ENCODE data around the gene DGKH.

The DGKH gene, protein sequence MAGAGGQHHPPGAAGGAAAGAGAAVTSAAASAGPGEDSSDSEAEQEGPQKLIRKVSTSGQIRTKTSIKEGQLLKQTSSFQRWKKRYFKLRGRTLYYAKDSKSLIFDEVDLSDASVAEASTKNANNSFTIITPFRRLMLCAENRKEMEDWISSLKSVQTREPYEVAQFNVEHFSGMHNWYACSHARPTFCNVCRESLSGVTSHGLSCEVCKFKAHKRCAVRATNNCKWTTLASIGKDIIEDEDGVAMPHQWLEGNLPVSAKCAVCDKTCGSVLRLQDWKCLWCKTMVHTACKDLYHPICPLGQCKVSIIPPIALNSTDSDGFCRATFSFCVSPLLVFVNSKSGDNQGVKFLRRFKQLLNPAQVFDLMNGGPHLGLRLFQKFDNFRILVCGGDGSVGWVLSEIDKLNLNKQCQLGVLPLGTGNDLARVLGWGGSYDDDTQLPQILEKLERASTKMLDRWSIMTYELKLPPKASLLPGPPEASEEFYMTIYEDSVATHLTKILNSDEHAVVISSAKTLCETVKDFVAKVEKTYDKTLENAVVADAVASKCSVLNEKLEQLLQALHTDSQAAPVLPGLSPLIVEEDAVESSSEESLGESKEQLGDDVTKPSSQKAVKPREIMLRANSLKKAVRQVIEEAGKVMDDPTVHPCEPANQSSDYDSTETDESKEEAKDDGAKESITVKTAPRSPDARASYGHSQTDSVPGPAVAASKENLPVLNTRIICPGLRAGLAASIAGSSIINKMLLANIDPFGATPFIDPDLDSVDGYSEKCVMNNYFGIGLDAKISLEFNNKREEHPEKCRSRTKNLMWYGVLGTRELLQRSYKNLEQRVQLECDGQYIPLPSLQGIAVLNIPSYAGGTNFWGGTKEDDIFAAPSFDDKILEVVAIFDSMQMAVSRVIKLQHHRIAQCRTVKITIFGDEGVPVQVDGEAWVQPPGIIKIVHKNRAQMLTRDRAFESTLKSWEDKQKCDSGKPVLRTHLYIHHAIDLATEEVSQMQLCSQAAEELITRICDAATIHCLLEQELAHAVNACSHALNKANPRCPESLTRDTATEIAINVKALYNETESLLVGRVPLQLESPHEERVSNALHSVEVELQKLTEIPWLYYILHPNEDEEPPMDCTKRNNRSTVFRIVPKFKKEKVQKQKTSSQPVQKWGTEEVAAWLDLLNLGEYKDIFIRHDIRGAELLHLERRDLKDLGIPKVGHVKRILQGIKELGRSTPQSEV

DNA sequence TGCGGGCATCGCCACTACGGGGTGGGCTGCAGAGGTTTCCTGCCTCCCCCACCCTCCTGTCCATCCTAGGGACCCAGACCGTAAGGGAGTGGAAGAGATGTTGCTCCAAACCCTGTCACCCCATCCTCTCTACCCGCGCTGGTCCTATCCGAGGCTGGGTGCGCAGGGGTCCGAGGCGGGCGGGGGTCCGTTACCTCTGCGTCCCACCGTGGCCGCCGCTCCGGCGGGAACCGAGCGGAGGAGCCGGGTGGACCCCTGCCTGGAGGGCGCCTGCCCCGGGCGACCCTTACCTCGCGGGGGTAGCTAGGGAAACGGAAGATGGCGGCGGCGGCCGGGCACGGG is at the start of gene DGKH:
Gene DGKH, plus strand, starts transcription at position 307 of the 342 bp plus-strand sequence. CDS start 126 bp downstream, outside the sequence.
- DNase-seq, result peak in 1 of 6 experiments; percentile 11

GRCh38 chr13:42000846-42001245 is 47.6 kb upstream of the DGKH start:
- no peak for DNase-seq

- peak in 1 of 6 experiments; percentile 1 for DNase-seq
Measured at GRCh38 chr13:42001580-42001979, 46.9 kb upstream of the DGKH start.

DNA sequence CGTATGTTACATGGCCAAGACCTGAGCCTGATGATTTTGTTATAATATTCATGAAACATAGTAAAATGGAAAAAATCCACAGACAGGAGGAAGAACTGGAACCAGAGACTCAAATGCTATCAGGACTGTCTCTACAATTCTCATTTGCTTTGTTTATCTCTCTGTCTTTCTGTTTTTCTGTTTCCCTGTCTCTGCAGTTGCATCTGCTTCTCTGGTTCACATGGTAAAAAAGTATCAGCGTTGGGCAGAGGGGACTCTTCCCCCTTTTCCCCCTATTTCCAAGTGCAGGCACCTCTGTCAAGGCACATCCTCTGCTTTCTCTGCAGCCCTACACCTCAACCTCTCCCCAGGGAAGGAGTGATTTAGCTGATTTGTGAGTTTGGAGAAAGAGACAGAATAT is 46.4 kb upstream of the DGKH start:
- no peak for DNase-seq

DNA sequence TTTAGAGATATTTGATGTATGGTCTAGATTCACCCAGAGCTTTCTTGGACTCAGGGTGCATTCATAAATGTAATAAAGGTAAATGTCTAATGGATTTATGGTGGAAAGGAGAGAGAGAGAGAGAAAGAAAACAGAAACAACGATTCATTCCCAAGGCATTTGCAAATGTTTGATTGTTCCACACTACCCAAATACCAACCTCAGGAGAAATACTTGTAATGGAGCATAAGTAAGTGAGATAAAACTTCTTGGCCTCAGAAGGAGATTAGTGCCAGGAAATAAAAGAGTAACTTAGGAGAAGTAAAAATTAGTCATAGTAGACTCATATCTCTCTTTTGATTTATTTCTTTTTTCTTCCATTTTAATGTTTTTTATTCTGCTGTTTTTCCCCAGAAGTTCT is 40.6 kb upstream of the DGKH start:
- no peak for DNase-seq

GRCh38 chr13:42009057-42009456 is 39.4 kb upstream of the DGKH start:
- no peak for DNase-seq

DNA sequence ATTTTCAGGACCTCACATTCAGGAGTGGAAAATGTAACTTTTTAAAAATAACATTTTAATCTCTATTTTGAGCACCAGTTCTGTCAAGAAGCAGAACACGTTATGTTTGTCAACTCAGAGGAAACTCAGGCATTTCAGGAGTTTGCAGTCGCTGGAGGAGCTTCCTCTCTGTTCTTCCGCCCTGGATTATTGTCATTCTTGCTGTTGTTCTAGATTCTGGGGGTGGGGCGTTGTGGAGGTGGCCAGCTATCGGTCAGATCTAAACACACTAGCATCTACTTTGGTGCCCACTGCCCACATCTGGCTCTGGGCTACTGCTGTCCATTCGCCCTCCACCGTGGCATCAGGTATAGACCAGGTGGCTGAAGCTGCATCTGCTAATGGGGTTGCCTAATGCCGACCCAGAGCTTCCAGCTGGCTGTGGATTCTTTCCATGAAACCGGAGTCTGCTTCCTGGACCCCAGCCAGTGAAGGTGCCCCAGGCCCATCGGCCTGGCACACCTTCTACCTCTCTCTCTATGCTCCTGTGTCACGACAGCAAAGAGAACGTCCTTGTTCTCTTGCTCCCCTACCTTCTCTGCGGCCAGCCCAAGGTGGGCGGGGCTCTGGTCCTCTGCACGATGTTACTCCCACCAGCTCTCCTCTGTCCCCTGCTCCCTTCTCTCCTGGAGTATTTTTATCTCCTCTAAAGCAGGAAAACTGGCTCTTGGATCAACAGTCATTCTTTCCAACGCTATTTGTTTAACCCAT is 36.7 kb upstream of the DGKH start:
- no peak for DNase-seq

DNA sequence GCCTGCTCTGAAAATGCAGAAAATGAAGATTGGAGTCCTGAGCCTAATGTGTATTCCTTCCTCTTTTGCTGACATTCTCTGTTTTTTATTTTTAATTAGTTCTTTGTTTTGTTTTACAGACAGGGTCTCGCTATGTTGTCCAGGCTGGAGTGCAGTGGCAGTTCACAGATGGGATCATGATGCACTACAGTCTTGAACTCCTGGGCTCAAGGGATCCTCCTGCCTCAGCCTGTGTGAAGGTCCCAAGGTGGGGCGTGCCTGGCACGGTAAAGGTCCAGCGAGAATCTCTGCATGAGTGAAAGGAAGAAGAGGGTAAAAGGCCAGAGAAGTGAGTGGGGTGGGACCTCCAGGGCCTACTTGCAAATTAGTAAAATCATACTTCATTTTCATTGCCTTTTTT is 34.3 kb upstream of the DGKH start:
- no peak for DNase-seq

GRCh38 chr13:42017264-42017663 is 31.2 kb upstream of the DGKH start:
- DNase-seq, result no peak

- no peak for DNase-seq
Measured at GRCh38 chr13:42021851-42022250, 26.6 kb upstream of the DGKH start.

GRCh38 chr13:42022336-42022735 is 26.1 kb upstream of the DGKH start:
- no peak for DNase-seq

DNA sequence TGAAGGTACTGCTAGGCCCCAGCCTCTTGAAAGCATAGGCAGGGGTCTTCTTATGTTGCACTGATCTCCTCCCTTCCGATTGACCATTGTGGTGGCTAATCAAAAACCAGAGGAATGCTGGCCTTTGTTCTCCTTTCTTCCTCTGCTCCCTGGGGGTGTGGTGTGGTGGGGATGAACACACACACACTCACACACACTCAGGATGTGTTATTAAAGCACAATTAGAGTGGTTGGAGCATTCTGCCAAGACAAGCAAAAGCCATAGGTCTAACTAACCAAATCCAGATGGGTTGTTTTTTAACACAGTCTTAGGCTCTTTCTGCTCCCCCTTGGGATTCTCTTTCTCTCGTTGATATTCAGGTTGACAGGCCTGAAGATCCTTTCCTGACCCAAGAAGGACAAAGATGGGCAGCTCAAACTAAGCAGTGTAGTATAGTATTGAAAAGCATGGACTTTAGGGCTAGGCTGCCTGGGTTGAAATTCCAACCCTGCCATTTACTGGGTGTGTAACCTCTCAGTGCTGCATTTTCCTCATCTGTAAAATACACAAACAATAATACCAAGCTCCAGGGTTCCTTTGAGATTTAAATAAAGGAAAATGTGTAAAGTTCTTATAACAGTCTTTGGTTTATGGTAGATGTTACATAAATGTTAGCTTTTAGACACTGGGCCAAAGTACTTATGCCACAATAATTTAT is 25.5 kb upstream of the DGKH start:
- no peak for DNase-seq

GRCh38 chr13:42027286-42027685 is 21.2 kb upstream of the DGKH start:
- DNase-seq, result no peak

DNA sequence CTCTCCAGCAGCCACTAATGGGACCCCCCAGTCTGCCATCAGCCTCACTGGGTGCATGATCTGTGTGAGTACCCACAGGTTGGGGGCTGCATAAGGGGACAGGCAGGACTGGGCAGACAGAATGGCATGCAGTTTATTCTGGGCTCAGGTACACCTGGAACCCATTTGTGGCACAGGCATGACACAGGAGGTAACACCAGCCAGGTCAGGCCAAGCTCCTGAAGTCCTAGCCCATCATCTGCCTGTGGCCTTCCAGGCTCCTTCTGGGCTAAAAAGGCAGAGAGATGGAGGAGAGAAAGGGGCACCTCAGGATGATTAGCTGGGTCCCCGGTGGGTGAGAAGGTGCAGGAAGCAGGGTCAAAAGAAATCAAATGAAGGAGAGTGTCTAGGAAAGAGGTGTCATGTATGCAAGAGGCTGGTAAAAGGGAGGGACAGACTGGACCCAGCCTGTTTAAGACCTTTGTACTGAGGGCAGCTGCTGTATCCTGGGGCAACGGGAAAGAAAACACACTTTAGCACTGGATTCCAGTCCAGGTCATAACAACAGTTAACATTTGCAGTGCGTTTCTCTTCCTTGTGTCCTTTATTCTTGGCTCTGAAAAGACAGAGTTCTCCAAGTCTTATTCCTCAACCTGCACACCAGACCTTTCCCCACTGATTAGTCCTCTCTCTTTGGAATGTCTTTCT is 20.2 kb upstream of the DGKH start:
- no peak for DNase-seq

GRCh38 chr13:42035905-42036521 is 12.4 kb upstream of the DGKH start:
- no peak for DNase-seq

DNA sequence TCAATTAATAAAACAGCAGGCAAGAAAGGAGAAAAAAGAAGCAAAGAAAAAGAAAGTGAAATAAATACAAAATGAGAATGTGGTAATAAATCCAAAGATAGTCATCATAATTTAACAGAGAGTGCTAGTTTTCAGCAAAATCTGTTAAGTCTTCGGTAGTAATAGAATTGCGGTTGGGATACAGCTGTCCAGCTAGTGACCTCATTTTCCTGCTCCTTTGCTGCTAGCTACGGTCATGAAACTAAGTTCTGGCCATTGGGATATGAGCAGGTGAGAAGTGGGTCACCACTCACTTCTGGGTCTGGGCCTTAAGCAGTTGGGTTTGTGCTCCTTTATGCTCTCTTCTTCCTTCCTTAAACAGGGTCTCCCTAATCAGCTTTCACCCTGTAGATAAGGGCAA is 11.7 kb upstream of the DGKH start:
- no peak for DNase-seq

- no peak for DNase-seq
Measured at GRCh38 chr13:42038661-42039456, 9.6 kb upstream of the DGKH start.

GRCh38 chr13:42039457-42039945 is 8.9 kb upstream of the DGKH start:
- DNase-seq, result peak in 1 of 6 experiments; percentile 48

GRCh38 chr13:42039946-42040729 is 8.3 kb upstream of the DGKH start:
- DNase-seq, result peak; percentile 64 to 88 (median 82)
